Stimulated activated CD4-positive, alpha-beta T cell treated with anti-CD3 and anti-CD28 coated beads, Interleukin-12 subunit alpha, Interleukin-12 subunit beta, amount 100 ng/mL, for 24 hours (primary cell): ENCODE data around the gene CDK17.
A peak's percentile ranks its signal among the peaks of the same experiment; 100 is the strongest.
"Not testable (repeated sequence)": the region's sequence is repeated elsewhere in the genome, so short reads cannot be mapped to it uniquely, and the experiment has no call there.

ENCODE experiments used
- DNase-seq, 2 experiments: peaks; one replicate each; pipeline ENCODE4 v3.0.0-alpha.2; 2020; ENCODE audit warnings: low read depth in 2 of 2

Gene CDK17

GRCh38 chr12:96419576-96420276, 19.5 kb upstream of the CDK17 start:
- DNase-seq = no peak

GRCh38 chr12:96417688-96418087, 17.4 kb upstream of the CDK17 start:
- not testable (repeated sequence) for DNase-seq

GRCh38 chr12:96416033-96416799, 16.0 kb upstream of the CDK17 start:
- DNase-seq = no peak

GRCh38 chr12:96414637-96415036, 14.4 kb upstream of the CDK17 start:
- DNase-seq = no peak

GRCh38 chr12:96412431-96412830, 12.2 kb upstream of the CDK17 start:
- DNase-seq = no peak

- DNase-seq = no peak
Observed at GRCh38 chr12:96409731-96410130, 9.5 kb upstream of the CDK17 start.

GRCh38 chr12:96408993-96409392, 8.8 kb upstream of the CDK17 start:
- DNase-seq = no peak

- not testable (repeated sequence) for DNase-seq
Observed at GRCh38 chr12:96407429-96408097, 7.3 kb upstream of the CDK17 start.

GRCh38 chr12:96404696-96405095, 4.5 kb upstream of the CDK17 start:
- no peak for DNase-seq

GRCh38 chr12:96403870-96404269, 3.6 kb upstream of the CDK17 start:
- no peak for DNase-seq

- DNase-seq = not testable (repeated sequence)
Observed at GRCh38 chr12:96402522-96402921, 2.3 kb upstream of the CDK17 start.

GRCh38 chr12:96402061-96402460, 1.8 kb upstream of the CDK17 start:
- no peak for DNase-seq

GRCh38 chr12:96401076-96401871, 1.0 kb upstream of the CDK17 start:
- no peak for DNase-seq

GRCh38 chr12:96400631-96401075, 414 bp upstream of the CDK17 start:
- no peak for DNase-seq

- peak; percentile 39 to 50 for DNase-seq
Observed at GRCh38 chr12:96399120-96399918, 920 bp downstream of the CDK17 start.

- no peak for DNase-seq
Observed at GRCh38 chr12:96398424-96399119, 1.7 kb downstream of the CDK17 start.

- no peak for DNase-seq
Observed at GRCh38 chr12:96397756-96398423, 2.3 kb downstream of the CDK17 start.

- DNase-seq = no peak
Observed at GRCh38 chr12:96396914-96397313, 3.3 kb downstream of the CDK17 start.

GRCh38 chr12:96396209-96396608, 4.0 kb downstream of the CDK17 start:
- DNase-seq = no peak

GRCh38 chr12:96395236-96395635, 5.0 kb downstream of the CDK17 start:
- DNase-seq = no peak
